Upper lobe of left lung (tissue), 6 donors: ENCODE data around the gene COL20A1. TPM values are rescaled to one million over a fixed set of nuclear protein-coding genes. Genes with fewer than 3 reads are reported as not detected.

Experiments used
- ATAC-seq, 2 donors: fragments of 200-7000 bp; cut with Tn5 transposase; one replicate each; pipeline ENCODE4 v1.9.1; 2022; ENCODE audit warnings: mild to moderate bottlenecking in 2 of 2, moderate library complexity in 2 of 2; ENCODE audit not compliant: low FRiP score in 2 of 2
- DNase-seq, 2 donors: peaks; one replicate each; pipeline ENCODE4 v3.0.0-alpha.2; 2019 to 2020
- H3K27ac ChIP-seq, 4 donors: fragments of 200-600 bp; sonication (generic); one replicate each; pipeline ENCODE4 v1.5.1; 2016 to 2019
- H3K27me3 ChIP-seq, 4 donors: fragments of 200-600 bp; sonication (generic); one replicate each; pipeline ENCODE4 v1.5.1; 2017 to 2019
- H3K36me3 ChIP-seq, 4 donors: fragments of 200-600 bp; sonication (generic); one replicate each; pipeline ENCODE4 v1.5.1; 2016 to 2019
- H3K4me1 ChIP-seq, 4 donors: fragments of 200-600 bp; sonication (generic); one replicate each; pipeline ENCODE4 v1.5.1; 2018 to 2019
- H3K4me3 ChIP-seq, 4 donors: fragments of 200-600 bp; sonication (generic); one replicate each; pipeline ENCODE4 v1.5.1; 2017 to 2019; ENCODE audit warnings: mild to moderate bottlenecking in 2 of 4, moderate library complexity in 1 of 4
- H3K9me3 ChIP-seq, 4 donors: fragments of 200-600 bp; sonication (generic); one replicate each; pipeline ENCODE4 v1.5.1; 2018 to 2019
- EP300 ChIP-seq, 4 donors: sonication (generic); formaldehyde crosslinking; IDR thresholded peaks; one replicate each; pipeline ENCODE4 v1.5.1; 2017; ENCODE audit warnings: antibody characterized with exemption in 4 of 4, control low read depth in 2 of 4
- POLR2A ChIP-seq, 4 donors: fragments of 450-650 bp; IDR thresholded peaks; one replicate each; pipeline ENCODE4 v1.5.1; 2016 to 2017; ENCODE audit warnings: antibody characterized with exemption in 4 of 4, mild to moderate bottlenecking in 2 of 4
- POLR2AphosphoS5 ChIP-seq, 2 donors: sonication (generic); formaldehyde crosslinking; IDR thresholded peaks; one replicate each; pipeline ENCODE4 v1.5.1; 2017; ENCODE audit warnings: antibody characterized with exemption in 2 of 2
- WGBS, 2 donors: methylation state at CpG; one replicate each; pipeline ENCODE4 v1.1.5; 2017 to 2018; 5-methylcytosine and 5-hydroxymethylcytosine counted together
- total RNA-seq, 6 donors: library from RNA; depleted of rRNA in 4 of 6; stranded (reverse); fragments of >200 nt in 4 of 6; gene quantifications; one replicate each; pipeline versions ENCODE4 v1.1.0 to v1.2.1, GENCODE V29; 2016 to 2021
- TF ChIP-seq, protein P1 (sequence below), 6 experiments: fragments of 450-650 bp in 4 of 6; fragments of 200-600 bp in 2 of 6; sonication (generic) in 2 of 6; IDR thresholded peaks; one replicate each; pipeline ENCODE4 v1.5.1; 2016 to 2019; ENCODE audit warnings: antibody characterized with exemption in 6 of 6
- donor health status: DM: no; HTN: no; CAD: no; lungs with moderate emphysema.
- donor health status: DM: no; HTN: yes; CAD: no; lungs with severe emphysema.

COL20A1 gene
- total RNA-seq, 6 donors from 2014 or later = 0.03 TPM; not detected in 5

DNA sequence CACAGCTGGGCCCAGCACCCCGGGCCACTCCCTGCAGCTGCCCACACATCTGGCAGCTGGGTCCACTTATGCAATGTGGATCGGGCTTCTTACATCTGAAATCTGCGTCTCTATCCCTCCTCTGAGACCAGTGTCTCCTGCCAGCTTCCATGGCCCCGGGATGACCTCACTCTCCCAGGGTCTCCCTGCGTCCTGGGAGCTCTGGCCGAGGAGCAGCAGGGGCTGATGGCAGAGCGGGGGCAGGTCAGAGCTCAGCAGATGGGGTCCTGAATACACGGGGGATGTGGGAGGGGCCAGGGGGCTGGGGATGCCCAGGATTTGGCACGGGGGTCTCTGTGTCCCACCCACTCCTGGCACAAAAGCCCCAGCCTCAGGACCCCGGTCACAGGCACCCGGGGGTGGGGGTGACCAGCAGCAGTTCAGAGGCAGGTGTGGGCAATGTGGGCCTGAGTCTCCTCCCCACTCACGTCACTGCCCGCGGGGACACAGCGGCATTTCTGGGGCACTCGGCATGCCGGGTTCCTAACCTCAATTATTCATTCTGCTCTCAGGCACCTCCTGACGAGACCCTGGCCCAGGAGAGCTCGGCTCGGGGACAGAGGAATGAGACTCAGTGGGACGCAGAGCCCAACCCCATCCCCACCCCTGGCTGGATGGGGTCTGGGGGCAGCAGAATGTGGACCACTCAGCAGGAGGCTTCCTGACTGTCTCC, 51.8 kb downstream of the COL20A1 start:
- WGBS, 2 donors = 35 to 58% methylated on average over 7 to 21 of the region's 21 CpGs
- TF ChIP-seq POLR2AphosphoS5 (IDR thresholded peaks at IDR 0.05) = no peak
- no peak for TF ChIP-seq EP300 (IDR thresholded peaks at IDR 0.05)
- TF ChIP-seq, protein P1, sequence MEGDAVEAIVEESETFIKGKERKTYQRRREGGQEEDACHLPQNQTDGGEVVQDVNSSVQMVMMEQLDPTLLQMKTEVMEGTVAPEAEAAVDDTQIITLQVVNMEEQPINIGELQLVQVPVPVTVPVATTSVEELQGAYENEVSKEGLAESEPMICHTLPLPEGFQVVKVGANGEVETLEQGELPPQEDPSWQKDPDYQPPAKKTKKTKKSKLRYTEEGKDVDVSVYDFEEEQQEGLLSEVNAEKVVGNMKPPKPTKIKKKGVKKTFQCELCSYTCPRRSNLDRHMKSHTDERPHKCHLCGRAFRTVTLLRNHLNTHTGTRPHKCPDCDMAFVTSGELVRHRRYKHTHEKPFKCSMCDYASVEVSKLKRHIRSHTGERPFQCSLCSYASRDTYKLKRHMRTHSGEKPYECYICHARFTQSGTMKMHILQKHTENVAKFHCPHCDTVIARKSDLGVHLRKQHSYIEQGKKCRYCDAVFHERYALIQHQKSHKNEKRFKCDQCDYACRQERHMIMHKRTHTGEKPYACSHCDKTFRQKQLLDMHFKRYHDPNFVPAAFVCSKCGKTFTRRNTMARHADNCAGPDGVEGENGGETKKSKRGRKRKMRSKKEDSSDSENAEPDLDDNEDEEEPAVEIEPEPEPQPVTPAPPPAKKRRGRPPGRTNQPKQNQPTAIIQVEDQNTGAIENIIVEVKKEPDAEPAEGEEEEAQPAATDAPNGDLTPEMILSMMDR (IDR thresholded peaks at IDR 0.05) = no peak
- TF ChIP-seq POLR2A (IDR thresholded peaks at IDR 0.05) = no peak
- Histone ChIP-seq H3K27ac (no peak overlapping the region), H3K27me3 (no peaks in the 10 kb centered on the region), H3K9me3 (no peaks in the 10 kb centered on the region), H3K4me1 (peaks cover 0 to 9% (median 0%) of the 10 kb centered on the region in 4 donors), H3K36me3 (no peaks in the 10 kb centered on the region), H3K4me3 (no peak overlapping the region)
- DNase-seq (no peak), ATAC-seq (peak in 1 of 2 donors; percentile 76)

DNA sequence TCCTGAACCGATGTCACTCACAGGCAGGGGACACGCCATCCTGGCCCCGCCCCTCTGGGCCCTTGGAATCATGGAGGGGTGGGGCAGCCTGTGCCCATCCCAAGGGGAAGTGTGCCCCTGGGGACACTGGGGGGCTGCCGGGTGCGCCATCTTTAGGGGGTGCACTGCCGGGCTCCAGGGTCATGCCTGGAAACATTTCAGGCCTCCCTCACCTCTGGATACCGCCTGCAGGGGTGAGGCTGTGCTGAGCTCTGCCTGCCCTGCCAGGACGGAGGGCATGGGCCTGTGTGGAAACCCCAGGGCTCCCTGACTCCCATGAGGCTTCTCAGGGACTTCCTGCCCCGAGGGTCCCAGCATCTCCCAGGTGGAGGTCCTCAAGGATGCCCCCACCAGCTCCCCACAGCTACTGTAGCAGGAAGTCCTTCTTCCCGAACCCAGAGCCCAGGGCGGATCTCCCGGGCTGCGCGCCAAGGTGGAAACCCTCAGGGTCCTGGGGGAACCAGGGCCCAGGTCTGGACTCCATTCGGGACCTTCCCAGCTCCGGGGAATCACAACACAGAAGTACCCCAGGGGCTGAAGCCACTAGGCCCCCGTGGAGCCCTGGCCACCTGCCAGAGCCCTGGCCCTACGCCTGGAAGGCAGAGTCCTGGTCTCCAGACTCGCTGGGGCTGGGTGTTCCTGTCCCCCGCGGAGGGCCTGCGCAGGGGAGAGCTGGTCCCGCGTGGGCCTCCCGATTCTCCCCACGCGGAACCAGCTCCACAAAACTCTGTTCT, 52.5 kb downstream of the COL20A1 start:
- 58 to 60% methylated on average over 2 to 20 of the region's 27 CpGs for WGBS, 2 donors
- no peaks in the 10 kb centered on the region for H3K9me3 ChIP-seq
- H3K36me3 ChIP-seq = no peaks in the 10 kb centered on the region
- ATAC-seq = no peak
- TF ChIP-seq EP300 (IDR thresholded peaks at IDR 0.05) (no peak), POLR2AphosphoS5 (IDR thresholded peaks at IDR 0.05) (no peak), POLR2A (IDR thresholded peaks at IDR 0.05) (no peak)
- TF ChIP-seq, protein P1 (IDR thresholded peaks at IDR 0.05) = no peak
- DNase-seq = peak in 1 of 2 donors; percentile 88
- H3K4me1 ChIP-seq = peaks cover 0 to 9% (median 0%) of the 10 kb centered on the region in 4 donors
- H3K27ac ChIP-seq = no peak overlapping the region
- no peak overlapping the region for H3K4me3 ChIP-seq
- no peaks in the 10 kb centered on the region for H3K27me3 ChIP-seq

DNA sequence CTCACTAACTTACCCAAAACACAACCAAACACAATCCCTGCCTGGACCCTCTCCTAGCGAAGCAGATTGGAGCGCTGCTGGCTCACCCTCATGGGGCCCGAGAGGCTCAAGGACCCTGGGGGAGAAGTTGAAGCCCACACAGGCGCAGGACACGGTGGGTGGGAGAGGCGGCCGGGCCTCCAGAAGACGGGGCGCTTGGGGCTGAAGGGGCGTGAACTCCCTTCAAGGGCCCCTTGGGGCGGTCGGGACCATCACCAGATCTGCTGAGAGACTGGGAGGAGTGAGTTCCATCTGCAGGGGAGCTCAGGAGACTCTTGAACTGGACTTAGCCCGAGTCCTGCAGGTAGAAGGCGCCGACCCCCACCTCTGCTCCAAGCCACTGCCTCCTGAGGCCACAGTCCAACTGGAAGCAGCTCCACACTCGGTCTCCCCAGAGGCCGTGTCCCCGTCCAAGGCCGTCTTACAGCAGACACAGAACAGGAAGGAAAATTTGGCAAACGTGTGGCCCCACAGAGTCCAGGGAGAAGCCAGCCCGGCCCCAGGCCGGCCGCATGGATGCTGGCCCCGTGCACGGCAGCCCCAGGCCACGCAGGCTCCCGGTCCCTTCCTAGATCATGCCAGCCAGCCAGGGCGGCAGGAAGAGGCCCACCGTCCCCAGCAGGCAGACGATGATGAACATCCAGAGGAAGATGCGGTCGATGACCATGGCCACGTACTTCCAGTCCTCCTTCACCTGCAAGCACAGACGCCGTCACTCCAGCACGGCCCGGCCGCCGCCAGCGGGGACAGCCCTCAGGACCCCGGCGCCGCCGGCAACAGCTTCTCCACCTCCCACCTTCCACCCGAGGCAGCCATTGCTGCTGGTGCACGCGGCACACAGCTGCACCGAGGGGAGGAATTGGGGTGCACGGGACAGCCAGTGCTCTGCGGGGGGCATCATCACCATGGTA, 53.4 kb downstream of the COL20A1 start:
- H3K9me3 ChIP-seq = no peaks in the 10 kb centered on the region
- H3K27ac ChIP-seq = no peak overlapping the region
- H3K4me1 ChIP-seq = peaks cover 0 to 9% (median 0%) of the 10 kb centered on the region in 4 donors
- ATAC-seq (no peak), DNase-seq (peak in 1 of 2 donors; percentile 82)
- no peak for TF ChIP-seq EP300 (IDR thresholded peaks at IDR 0.05)
- TF ChIP-seq POLR2A (IDR thresholded peaks at IDR 0.05) = no peak
- TF ChIP-seq POLR2AphosphoS5 (IDR thresholded peaks at IDR 0.05) = no peak
- TF ChIP-seq, protein P1 (IDR thresholded peaks at IDR 0.05) = no peak
- H3K27me3 ChIP-seq = no peaks in the 10 kb centered on the region
- no peak overlapping the region for H3K4me3 ChIP-seq
- WGBS, 2 donors = 71 to 75% methylated on average over 31 to 50 of the region's 50 CpGs
- H3K36me3 ChIP-seq = no peaks in the 10 kb centered on the region

DNA sequence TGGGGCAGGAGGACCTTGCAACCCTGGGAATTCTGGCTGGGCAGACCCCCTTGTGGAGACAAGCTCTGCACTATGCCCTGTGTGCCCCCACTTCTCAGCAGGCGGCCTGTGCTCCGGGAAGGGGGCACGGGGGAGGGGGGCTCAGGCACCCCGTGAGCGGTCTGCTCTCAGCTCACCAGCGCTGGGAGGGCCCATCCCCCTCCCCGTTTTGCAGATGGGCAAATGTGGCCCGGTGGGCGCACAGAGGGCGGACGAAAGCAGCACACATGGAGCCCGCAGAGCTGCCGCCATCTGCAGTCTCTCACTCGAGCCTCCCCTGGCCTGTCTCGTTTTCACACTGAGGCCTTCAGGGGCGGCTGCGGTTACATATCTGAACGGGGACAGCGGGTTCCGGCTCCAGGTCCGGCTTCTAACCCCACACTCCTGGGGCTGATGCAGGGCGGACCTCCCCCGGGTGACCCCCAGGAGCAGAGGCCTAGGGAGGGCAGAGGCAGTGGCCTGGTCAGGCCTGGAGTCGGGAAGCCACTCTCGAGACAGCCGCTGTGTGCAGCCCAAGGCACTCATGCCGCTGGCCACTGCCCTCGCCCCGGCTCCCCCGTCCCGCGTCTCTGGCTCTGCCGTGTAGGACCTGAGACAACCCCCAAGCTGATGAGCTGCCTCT, 54.2 kb downstream of the COL20A1 start:
- H3K27me3 ChIP-seq = no peaks in the 10 kb centered on the region
- DNase-seq (peak in 1 of 2 donors; percentile 75), ATAC-seq (no peak)
- no peak overlapping the region for H3K27ac ChIP-seq
- H3K9me3 ChIP-seq = no peaks in the 10 kb centered on the region
- TF ChIP-seq EP300 (IDR thresholded peaks at IDR 0.05) = no peak
- TF ChIP-seq, protein P1 (IDR thresholded peaks at IDR 0.05) = no peak
- no peak for TF ChIP-seq POLR2A (IDR thresholded peaks at IDR 0.05)
- no peak for TF ChIP-seq POLR2AphosphoS5 (IDR thresholded peaks at IDR 0.05)
- WGBS, 2 donors = 78 to 82% methylated on average over 8 to 20 of the region's 33 CpGs
- H3K36me3 ChIP-seq = no peaks in the 10 kb centered on the region
- H3K4me1 ChIP-seq = peaks cover 0 to 9% (median 0%) of the 10 kb centered on the region in 4 donors
- no peak overlapping the region for H3K4me3 ChIP-seq
